Progenitor cell of endocrine pancreas (in vitro differentiated cells): Measurements from ENCODE around the gene PLD1. TPM values are rescaled to one million over a fixed set of nuclear protein-coding genes. Genes with fewer than 3 reads are reported as not detected.

Source experiments
- DNase-seq: peaks from one replicate; pipeline ENCODE4 v3.0.0; 2021; ENCODE audit warnings: low spot score; ENCODE audit not compliant: unreplicated experiment
- H3K27ac Mint-ChIP-seq: 2 replicates; pipeline ENCODE4 v1.8.0; 2021; ENCODE audit warnings: mild to moderate bottlenecking, moderate library complexity, mixed read lengths
- H3K27me3 Mint-ChIP-seq: 2 replicates; pipeline ENCODE4 v1.8.0; 2021; ENCODE audit warnings: mixed read lengths
- H3K36me3 Mint-ChIP-seq: 2 replicates; pipeline ENCODE4 v1.8.0; 2022; ENCODE audit warnings: mixed read lengths; ENCODE audit not compliant: insufficient read depth
- H3K4me1 Mint-ChIP-seq: 2 replicates; pipeline ENCODE4 v1.8.0; 2021; ENCODE audit warnings: low read depth, mixed read lengths
- H3K4me3 Mint-ChIP-seq: 2 replicates; pipeline ENCODE4 v1.8.0; 2021; ENCODE audit warnings: low read depth, mild to moderate bottlenecking, moderate library complexity, mixed read lengths
- H3K9me3 Mint-ChIP-seq: 2 replicates; pipeline ENCODE4 v1.8.0; 2021; ENCODE audit warnings: low read depth, mixed read lengths
- CTCF ChIP-seq: fragments of 200-600 bp; sonication (generic); IDR thresholded peaks from one replicate; pipeline ENCODE4 v1.5.0; 2021; ENCODE audit warnings: antibody characterized with exemption, mild to moderate bottlenecking; ENCODE audit not compliant: unreplicated experiment
- total RNA-seq: library from RNA; stranded (reverse); gene quantifications from 2 replicates; pipeline ENCODE4 v1.2.1, GENCODE V29; 2021

Gene PLD1
- total RNA-seq, 1 donor from 2014 or later = 143 TPM

- TF ChIP-seq CTCF = no peak
- no peaks in the 10 kb centered on the region for H3K27me3 Mint-ChIP-seq
- no peak for DNase-seq
- no peaks in the 10 kb centered on the region for H3K9me3 Mint-ChIP-seq
- H3K36me3 Mint-ChIP-seq = no peaks in the 10 kb centered on the region
- H3K27ac Mint-ChIP-seq = no peak overlapping the region
- no peaks in the 10 kb centered on the region for H3K4me1 Mint-ChIP-seq
- no peak overlapping the region for H3K4me3 Mint-ChIP-seq
These were observed 252.0 kb downstream of the PLD1 start for GRCh38 chr3:171558188-171558696.

- H3K4me3 Mint-ChIP-seq = no peak overlapping the region
- no peaks in the 10 kb centered on the region for H3K9me3 Mint-ChIP-seq
- H3K27ac Mint-ChIP-seq = no peak overlapping the region
- H3K27me3 Mint-ChIP-seq = no peaks in the 10 kb centered on the region
- H3K4me1 Mint-ChIP-seq = no peaks in the 10 kb centered on the region
- no peaks in the 10 kb centered on the region for H3K36me3 Mint-ChIP-seq
- TF ChIP-seq CTCF = no peak
- DNase-seq = no peak
These were observed 253.1 kb downstream of the PLD1 start for GRCh38 chr3:171557173-171557572.

GRCh38 chr3:171556574-171557145, 253.6 kb downstream of the PLD1 start:
- Mint-ChIP-seq H3K27ac (no peak overlapping the region), H3K9me3 (no peaks in the 10 kb centered on the region), H3K36me3 (no peaks in the 10 kb centered on the region), H3K27me3 (no peaks in the 10 kb centered on the region), H3K4me3 (no peak overlapping the region), H3K4me1 (no peaks in the 10 kb centered on the region)
- DNase-seq = no peak
- no peak for TF ChIP-seq CTCF

DNA sequence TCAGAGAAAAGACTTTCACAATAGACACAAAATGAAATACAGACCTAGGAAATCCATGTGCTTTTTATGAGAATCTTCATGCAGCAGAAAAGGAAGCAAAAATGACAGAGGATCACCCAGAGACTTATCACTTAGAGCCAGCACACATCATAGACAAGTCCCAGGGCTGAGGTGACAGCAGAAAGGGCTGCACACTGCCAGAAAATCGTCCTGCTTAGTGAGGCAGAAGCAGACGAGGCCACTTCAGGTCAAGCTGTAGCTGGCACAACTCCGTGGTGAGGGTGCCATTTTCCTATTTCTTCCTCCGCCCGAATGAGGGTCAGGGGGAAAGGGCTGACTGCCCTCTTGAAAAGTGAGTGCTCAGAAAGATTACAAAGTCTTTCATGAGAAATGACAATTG, 254.1 kb downstream of the PLD1 start:
- DNase-seq = no peak
- no peaks in the 10 kb centered on the region for H3K9me3 Mint-ChIP-seq
- no peak overlapping the region for H3K4me3 Mint-ChIP-seq
- no peaks in the 10 kb centered on the region for H3K36me3 Mint-ChIP-seq
- H3K27me3 Mint-ChIP-seq = no peaks in the 10 kb centered on the region
- no peak for TF ChIP-seq CTCF
- no peak overlapping the region for H3K27ac Mint-ChIP-seq
- no peaks in the 10 kb centered on the region for H3K4me1 Mint-ChIP-seq

GRCh38 chr3:171553086-171553485, 257.2 kb downstream of the PLD1 start:
- H3K4me1 Mint-ChIP-seq = peaks cover 3% of the 10 kb centered on the region
- TF ChIP-seq CTCF = no peak
- H3K27me3 Mint-ChIP-seq = no peaks in the 10 kb centered on the region
- no peak overlapping the region for H3K27ac Mint-ChIP-seq
- no peaks in the 10 kb centered on the region for H3K36me3 Mint-ChIP-seq
- H3K9me3 Mint-ChIP-seq = no peaks in the 10 kb centered on the region
- DNase-seq = no peak
- H3K4me3 Mint-ChIP-seq = no peak overlapping the region
